ENCODE results near the gene LSM14B. TPM values are rescaled to one million over a fixed set of nuclear protein-coding genes. Genes with fewer than 3 reads are reported as not detected.
A peak's percentile ranks its signal among the peaks of the same experiment; 100 is the strongest.
"Not testable (repeated sequence)": the region's sequence is repeated elsewhere in the genome, so short reads cannot be mapped to it uniquely, and the experiment has no call there.

LSM14B gene
- polyA plus RNA-seq, 12 donors: 57.4 to 98.9 (median 75.7) TPM; not detected in 1

GRCh38 chr20:62105592-62105991, 16.7 kb upstream of the LSM14B start:
- no peak for DNase-seq

DNA sequence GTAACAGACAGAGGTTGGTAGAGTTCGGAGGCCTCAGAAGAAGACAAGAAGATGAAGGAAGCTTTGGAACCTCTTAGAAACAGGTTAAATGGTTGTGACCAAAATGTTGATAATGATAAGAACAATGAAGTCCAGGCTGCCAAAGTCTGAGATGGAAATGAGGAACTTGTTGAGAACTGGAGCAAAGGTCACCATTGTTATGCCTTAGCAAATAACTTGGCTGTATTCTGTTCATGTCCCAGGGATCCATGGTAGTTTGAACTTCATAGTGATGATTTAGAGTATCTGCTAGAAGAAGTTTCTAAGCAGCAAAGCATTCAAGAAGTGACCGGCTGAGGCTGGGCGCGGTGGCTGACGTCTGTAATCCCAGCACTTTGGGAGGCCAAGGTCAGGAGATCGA, 11.1 kb upstream of the LSM14B start:
- no peak for DNase-seq

DNA sequence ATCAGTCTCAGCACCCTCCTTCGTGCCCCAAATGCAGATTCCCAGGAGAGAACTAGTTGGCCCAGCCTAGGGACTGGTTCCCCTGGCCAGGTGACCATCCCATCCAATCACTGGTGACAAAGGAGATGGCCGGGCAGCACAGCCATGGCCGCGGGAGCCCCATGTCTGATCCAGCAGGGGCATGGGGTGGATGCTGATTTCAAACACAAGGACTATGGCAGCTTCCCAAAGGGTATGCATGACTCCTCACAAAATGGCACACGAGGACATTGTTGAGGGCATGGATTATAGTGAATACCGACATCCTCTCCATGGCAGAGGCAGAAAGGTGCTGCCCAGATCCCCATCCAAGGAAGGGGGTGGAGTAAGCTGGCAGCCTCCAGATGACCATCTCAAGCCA, 9.9 kb upstream of the LSM14B start:
- DNase-seq: no peak

DNA sequence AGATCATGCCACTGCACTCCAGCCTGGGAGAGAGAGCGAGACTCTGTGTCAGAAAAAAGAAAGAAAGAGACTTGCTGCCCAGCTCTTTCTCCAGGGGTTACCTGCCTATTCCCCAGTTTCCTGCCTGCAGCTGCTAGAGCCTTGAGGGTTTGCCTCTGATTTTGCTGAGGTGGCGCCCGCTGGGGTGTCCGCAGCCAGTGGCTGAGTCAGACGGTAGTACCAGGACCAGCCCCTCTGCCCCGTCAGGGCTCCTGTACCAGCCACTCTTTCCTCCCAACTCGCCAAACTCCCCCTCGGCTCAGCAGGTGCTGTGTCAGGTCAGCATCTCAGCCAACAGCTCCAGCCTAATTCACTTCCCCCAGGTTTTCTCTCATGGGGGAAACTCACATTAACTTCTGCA, 7.4 kb upstream of the LSM14B start:
- no peak for DNase-seq

- not testable (repeated sequence) for DNase-seq
Measured at GRCh38 chr20:62115800-62116407, 6.4 kb upstream of the LSM14B start.

- no peak for DNase-seq
Measured at GRCh38 chr20:62116558-62117361, 5.5 kb upstream of the LSM14B start.

DNA sequence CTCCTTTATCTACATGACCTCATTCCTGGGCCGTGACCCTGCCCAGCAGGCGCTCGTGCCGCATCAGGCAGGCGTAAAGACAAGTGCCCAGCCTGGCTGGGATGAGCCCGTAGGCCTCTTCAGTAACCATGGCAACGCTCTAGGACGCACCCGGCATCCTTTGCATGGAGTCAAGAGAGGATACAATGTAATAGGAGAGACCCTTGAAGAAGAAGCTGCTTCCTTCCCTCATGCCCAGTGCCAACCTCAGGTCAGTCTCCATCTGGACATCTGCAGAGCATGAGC, 5.0 kb upstream of the LSM14B start:
- DNase-seq: no peak

DNA sequence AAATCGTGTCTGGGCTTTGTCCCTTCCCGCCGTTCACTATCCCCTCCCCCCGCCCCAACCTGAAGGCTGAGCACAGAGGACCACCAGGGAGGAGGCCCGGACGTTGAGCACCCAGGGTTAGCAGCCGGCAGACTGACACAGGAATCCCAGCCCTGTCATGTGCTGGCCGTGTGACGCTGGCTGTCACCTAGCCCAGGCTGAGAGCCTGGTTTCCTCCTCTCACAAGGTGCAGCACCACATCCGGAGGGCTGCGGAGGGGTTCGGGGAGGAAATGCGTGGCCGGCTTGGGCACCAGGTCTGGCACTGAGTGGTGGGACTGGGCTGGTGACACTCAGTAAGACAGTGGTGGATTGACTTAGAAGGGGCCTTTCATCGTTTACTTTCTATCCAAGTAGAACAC, 4.6 kb upstream of the LSM14B start:
- DNase-seq: no peak

- DNase-seq: no peak
Measured at GRCh38 chr20:62118113-62119043, 3.9 kb upstream of the LSM14B start.

- no peak for DNase-seq
Measured at GRCh38 chr20:62119115-62119514, 3.2 kb upstream of the LSM14B start.

DNA sequence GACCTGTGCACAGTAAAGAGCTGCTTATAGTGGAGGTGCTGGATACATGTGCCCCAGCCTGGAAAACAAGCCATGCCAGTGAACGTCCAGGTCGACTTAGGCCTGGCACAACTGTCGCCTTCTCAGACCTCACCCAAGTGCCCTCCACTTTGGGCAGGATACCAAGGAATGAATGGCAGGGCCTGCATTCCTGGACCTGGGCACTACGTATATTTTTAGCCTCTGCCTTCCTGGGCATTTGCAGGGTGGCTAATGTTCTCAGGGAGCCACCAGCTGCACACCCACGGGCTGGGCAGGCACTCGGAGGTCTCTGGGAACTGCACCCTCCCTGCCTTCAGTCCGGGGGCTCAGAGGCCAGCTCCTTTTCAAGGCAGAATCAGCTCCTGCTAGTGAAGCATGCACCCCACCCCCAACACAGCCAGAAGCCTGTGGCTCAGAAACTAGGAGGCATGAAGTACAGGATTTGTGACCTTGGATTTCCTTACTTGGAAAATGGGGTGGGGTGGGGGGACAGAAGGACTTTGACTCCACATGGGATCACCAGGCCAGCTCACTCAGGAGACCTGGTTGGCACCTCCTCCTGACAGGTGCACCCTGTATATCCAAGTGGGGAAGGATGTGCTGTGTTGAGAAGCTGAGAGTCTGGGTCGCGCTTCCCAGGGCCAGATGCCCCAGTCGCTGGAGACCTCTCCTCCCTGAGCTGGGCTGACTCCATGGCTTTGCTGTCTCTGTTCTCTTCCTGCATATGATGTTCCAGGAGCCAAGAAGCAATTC, 2.5 kb upstream of the LSM14B start:
- no peak for DNase-seq

DNA sequence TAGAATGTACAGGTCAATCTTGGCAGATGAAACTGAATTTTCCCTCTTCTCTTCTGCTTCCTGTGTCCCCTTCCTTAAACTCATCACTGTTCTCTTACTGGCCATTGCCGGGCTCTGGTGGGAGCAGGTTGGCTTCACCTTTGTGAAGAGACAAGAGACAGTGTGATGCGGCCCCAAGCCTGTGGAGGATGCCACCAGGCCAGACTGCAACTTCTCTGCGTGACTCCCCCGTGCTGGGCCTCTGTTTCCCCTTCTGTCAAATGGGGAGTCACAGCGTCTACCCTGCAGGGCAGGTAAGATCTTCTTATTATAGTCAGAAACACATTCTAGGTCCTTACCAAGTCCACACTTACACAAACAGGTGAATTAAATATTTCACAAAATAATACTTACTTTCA, 1.9 kb upstream of the LSM14B start:
- no peak for DNase-seq

GRCh38 chr20:62120990-62121775, 1.1 kb upstream of the LSM14B start:
- peak; percentile 44 for DNase-seq

- no peak for DNase-seq
Measured at GRCh38 chr20:62122654-62123449, 577 bp downstream of the LSM14B start.

DNA sequence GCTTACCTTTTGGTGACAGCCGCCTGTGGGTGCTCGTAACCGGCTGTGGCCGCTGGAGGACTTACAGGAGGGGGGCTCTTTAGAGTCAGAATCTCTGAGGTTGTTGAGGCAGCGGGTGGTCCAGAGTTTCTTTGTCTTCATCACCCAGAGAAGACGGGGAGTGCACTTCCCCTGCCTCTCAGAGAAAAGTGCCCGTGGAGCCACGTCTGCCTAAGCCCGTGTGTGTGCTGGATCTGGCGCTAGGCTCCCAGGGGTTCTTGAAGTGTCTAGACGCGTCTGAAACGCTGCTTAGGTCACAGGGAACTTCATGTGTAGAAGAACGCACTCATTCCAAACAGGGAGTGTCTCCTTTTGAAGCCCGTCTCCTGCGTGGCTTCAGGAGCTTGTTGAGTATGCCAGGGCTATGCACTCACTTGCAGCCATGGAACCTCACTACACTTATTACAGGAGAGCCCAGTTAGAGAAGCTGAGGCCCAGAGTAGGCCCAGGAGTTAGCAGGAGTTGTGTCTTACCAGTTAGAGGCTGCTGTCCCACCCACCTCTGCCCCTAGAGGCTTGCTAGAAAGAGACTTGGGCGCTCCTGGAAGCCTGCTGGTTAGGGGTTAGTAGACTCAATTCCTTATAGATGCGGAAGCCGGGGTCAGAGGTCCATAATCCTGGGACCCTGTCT, 1.3 kb downstream of the LSM14B start:
- DNase-seq: no peak

DNA sequence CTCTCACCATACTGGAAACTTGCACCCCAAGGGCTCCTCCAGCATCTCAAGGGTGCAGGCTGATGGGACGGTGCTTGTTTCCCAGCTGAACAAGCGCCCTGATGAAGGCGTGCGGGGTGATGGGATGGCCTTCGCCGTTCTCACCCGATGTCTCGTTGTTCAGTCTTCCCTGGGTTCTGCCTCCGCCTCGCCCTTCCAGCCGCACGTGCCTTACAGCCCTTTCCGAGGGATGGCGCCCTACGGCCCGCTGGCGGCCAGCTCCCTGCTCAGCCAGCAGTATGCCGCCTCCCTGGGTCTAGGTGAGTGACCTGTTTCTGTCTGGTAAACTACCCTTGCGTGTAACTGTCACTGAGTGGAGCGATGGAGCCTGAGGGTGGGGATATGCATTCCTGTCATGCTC, 3.9 kb downstream of the LSM14B start:
- no peak for DNase-seq

DNA sequence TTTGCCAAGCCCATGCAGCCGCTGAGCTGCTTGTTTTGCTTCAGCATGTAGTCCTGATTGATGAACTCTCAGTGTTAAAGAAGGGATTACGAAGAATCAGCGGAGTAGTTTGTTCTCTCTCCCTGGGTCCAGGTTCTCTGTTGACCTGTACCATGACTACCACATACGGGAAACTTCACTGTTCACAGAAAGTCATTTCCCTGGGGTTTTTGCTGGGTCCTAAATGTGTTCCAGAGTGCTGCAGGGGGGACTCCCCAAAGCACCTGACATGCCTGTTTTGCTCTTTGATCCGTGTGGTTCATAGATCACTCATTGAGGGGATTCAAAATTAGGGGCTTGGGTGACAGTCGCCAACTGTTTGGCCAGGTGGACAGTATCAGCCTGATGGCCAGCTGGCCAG, 5.5 kb downstream of the LSM14B start:
- DNase-seq: no peak

DNA sequence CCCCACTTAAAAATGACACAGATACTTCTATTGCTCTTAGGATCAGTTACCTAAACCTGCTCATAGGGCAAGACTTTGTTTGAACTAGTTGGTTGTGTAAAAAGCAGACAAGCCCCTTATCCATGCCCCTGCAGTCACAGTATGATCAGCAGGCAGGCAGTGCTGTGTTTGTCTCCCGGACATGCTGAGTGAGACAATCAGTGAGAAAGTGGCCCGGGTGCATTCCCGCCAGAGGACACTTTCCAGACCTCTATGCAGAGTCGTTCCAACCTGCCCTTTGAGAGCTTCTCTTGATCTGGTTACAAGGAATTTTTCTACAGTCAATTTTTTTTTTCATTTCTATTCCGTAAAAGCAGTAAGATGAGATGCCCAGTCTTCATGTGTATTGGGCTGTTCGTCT, 6.2 kb downstream of the LSM14B start:
- no peak for DNase-seq

DNA sequence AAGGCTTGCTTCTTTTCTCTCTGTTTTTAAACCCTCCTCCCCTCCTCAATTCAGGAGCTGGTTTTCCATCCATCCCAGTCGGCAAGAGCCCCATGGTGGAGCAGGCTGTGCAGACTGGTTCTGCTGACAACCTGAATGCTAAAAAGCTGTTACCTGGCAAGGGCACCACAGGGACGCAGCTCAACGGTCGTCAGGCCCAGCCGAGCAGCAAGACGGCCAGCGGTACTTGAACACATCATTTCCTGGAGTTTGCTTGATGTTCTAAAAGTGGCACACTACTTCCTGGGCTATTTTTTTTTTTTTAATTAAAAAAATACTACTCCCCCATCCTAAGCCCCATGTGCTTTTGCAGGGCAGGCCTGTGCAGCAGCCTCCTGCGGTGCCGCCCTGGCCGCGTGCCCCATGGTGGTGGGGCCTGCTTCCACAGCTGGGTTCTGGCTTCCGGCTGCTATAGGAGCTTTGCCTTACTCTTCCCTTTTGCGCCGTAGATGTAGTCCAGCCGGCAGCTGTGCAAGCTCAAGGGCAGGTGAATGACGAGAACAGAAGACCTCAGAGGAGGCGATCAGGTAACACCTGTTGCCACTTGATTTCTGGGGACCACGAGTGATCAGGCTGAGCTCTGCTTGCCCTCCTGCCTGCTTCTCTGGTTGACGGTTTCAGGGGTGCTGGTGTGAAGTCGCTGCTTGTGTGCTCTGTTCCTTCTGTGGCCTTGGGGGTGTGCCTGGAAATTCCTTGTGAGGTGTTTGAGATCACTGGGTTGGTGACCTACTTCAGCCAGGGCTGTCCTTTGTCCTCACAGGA, 7.7 kb downstream of the LSM14B start:
- DNase-seq: no peak

All from muscle of arm (tissue), 12 donors.